Measurements from ENCODE around the gene SH3TC2.

The SH3TC2 gene

DNA sequence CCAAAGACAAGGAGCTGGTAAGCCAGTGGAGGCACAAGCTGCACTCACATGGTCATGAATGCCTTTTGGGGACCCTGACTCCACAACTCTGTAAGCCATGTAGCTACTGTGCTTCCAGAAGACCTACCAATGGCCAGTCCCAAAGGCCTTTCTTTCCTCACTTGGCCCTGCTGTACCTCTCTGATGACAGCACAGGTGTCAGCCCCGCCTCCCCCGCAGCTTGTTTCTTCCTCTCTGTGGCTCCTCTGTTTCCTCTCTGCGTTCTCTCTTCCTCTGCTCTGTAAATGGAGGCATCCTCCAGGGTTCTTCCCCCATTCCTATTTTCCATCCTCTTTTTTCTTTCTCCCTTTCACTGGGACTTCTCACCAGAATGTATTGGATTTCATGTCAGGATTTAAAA is 26.7 kb downstream of the SH3TC2 start:
- DNase-seq, result no peak

DNA sequence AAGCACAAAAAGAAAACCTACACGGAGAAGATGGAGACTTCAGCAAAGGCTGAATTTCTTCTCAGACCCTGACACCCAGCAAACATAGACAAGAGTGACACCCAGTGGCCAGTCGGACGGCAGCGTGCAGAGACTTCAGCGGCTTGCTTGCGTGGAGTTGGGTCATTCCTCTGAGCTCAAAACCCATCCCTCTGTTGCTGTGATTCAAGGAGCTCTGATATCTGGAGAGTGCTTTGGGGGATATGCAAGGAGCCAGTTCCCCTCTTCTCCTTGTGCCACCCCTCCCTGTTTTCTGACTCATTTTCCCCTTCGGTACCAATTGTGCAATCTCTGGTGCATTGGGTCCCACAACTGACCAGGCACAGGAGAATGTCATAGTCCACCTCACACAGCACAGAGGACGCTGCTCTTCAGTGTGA is 27.5 kb downstream of the SH3TC2 start:
- H3K36me3 Mint-ChIP-seq (ENCODE audit: insufficient read depth), result no peaks in the 10 kb centered on the region
- no peak overlapping the region for H3K27ac Mint-ChIP-seq
- DNase-seq (peak; percentile 68 to 74 (median 69)), ATAC-seq (replicated peaks) (peak; percentile 86)
- H3K4me1 Mint-ChIP-seq (ENCODE audit: low read depth in 2 of 2), result peaks cover 14 to 36% of the 10 kb centered on the region in 2 donors
- H3K4me3 Mint-ChIP-seq, result peak overlapping the region in 1 of 2 donors; percentile 28
- H3K9me3 Mint-ChIP-seq, result no peaks in the 10 kb centered on the region
- H3K27me3 Mint-ChIP-seq, result peaks cover 0 to 7% of the 10 kb centered on the region in 2 donors

More for the DNA sequence above, 26.7 kb downstream of the SH3TC2 start:
- H3K9me3 Mint-ChIP-seq, result no peaks in the 10 kb centered on the region
- H3K27me3 Mint-ChIP-seq, result peaks cover 0 to 7% of the 10 kb centered on the region in 2 donors
- H3K4me3 Mint-ChIP-seq, result peak overlapping the region in 1 of 2 donors; percentile 47
- no peak for ATAC-seq (replicated peaks)
- H3K36me3 Mint-ChIP-seq (ENCODE audit: insufficient read depth), result no peaks in the 10 kb centered on the region
- peak overlapping the region in 1 of 2 donors; percentile 37 for H3K27ac Mint-ChIP-seq
- H3K4me1 Mint-ChIP-seq (ENCODE audit: low read depth in 2 of 2), result peaks cover 14 to 33% of the 10 kb centered on the region in 2 donors

DNA sequence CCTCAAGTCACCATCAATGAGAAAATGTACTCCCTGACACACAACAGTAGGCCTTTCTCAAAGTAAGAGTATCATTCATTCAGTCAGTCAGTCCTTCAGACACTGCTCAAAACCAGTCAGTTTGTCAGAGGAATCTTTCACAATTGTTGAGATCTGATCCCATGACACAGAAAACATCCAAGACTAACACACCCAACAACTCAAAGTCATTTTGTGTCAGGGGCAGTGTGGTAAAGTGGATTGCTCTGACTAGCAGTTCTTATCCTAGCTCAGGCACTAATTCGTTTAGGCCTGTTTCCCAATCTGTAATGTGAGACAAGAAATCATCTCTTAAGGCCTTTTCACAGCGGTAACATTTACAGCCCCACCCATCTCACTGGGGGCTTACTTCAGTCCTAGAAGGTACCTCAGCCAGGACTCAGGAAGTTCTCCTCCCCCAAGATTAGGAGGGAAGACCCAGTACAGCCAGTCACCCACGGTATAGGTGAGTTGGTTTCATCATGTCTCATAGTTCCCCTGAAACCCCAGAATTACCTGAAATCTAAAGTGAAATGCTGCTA is 31.9 kb downstream of the SH3TC2 start:
- no peaks in the 10 kb centered on the region for H3K36me3 Mint-ChIP-seq (ENCODE audit: insufficient read depth)
- no peaks in the 10 kb centered on the region for H3K27me3 Mint-ChIP-seq
- peaks cover 6 to 18% of the 10 kb centered on the region in 2 donors for H3K4me1 Mint-ChIP-seq (ENCODE audit: low read depth in 2 of 2)
- DNase-seq, result no peak
- no peak overlapping the region for H3K27ac Mint-ChIP-seq
- no peak for ATAC-seq (replicated peaks)
- no peak overlapping the region for H3K4me3 Mint-ChIP-seq
- H3K9me3 Mint-ChIP-seq, result no peaks in the 10 kb centered on the region

DNA sequence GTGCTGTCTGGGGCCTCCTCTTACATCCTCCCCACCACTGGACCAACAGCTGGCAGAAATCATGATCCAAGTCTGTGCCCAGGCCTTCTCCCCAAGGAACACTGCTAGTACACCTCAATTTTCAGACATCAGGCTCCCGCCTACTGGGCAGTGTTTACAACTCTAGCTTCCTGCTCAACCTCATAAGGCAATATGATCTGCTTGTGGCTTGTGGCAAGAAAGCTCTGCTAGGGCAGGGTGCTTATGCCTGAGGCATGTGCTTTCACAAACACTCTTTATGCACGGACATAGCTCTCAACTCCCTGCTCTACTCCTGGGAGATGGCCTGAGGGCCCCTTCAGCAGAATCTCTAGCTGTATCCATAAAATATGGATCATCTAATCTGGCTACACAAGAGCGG is 32.5 kb downstream of the SH3TC2 start:
- Mint-ChIP-seq H3K4me3 (no peak overlapping the region), H3K9me3 (no peaks in the 10 kb centered on the region), H3K4me1 (ENCODE audit: low read depth in 2 of 2) (peaks cover 4 to 14% of the 10 kb centered on the region in 2 donors), H3K36me3 (ENCODE audit: insufficient read depth) (no peaks in the 10 kb centered on the region), H3K27me3 (no peaks in the 10 kb centered on the region), H3K27ac (no peak overlapping the region)
- DNase-seq (no peak), ATAC-seq (replicated peaks) (no peak)

DNA sequence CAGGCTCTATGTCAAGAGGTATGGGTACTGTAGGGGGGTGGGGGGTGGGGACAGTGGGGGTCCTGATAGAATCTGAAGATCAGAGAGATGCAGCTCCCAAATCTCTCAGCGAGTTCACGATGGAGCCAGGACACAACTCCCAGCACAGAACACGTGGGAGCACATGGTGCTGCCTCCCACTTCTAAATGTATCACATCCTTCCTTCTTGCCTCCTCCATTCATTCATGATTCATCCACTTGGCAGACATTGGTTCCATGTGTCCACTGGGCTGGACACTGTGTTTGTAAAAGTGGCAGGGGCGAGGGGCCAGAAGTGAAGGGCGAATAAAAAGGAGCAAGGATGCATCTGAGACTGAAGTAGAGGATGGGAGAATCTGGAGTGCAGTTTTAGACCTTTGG is 33.9 kb downstream of the SH3TC2 start:
- H3K36me3 Mint-ChIP-seq (ENCODE audit: insufficient read depth), result no peaks in the 10 kb centered on the region
- H3K9me3 Mint-ChIP-seq, result no peaks in the 10 kb centered on the region
- no peak overlapping the region for H3K27ac Mint-ChIP-seq
- no peak for ATAC-seq (replicated peaks)
- H3K4me3 Mint-ChIP-seq, result no peak overlapping the region
- no peaks in the 10 kb centered on the region for H3K27me3 Mint-ChIP-seq
- peaks cover 3 to 9% of the 10 kb centered on the region in 2 donors for H3K4me1 Mint-ChIP-seq (ENCODE audit: low read depth in 2 of 2)
- no peak for DNase-seq

DNA sequence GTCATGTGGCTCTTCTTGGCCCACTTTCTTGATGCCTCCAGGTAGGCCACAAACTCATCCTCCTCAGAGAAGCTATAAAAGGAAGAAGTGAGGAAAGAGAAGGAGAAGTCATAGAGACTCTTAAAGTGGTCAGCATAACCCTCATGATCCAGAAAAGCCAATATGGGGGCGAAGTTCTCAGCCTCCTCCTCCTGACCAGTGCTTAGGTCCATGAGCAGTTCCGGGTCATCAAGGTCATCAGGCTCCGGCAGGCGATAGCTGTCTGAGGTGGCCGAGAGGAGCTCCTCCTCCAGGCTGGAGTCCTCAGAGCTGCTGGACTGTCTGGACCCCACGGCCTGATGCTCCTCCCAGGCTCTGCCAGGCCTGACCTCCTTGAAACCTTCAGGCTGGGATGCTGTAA is 34.7 kb downstream of the SH3TC2 start:
- H3K27ac Mint-ChIP-seq, result no peak overlapping the region
- peaks cover 3 to 9% of the 10 kb centered on the region in 2 donors for H3K4me1 Mint-ChIP-seq (ENCODE audit: low read depth in 2 of 2)
- ATAC-seq (replicated peaks) (no peak), DNase-seq (no peak)
- no peaks in the 10 kb centered on the region for H3K9me3 Mint-ChIP-seq
- H3K4me3 Mint-ChIP-seq, result no peak overlapping the region
- no peaks in the 10 kb centered on the region for H3K36me3 Mint-ChIP-seq (ENCODE audit: insufficient read depth)
- no peaks in the 10 kb centered on the region for H3K27me3 Mint-ChIP-seq

DNA sequence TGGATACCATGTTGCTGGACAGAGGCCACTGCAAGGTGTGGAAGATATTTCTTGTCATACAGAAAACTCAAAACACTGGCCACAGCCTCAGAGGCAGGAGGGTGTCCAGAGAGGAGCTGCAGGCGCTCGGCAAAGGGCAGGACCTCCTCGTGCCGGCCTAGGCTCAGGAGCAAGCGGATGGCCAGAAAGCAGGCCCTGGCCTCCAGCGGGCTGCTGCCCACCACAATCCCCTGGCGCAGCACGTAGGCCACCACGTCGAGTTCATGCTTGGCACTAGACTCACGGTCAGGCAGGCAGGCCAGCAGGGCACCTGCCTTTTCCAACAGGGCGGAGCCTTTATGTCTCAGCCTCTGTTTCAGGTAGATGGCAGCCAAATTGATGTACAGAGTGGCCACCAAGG is 35.2 kb downstream of the SH3TC2 start:
- DNase-seq, result no peak
- H3K9me3 Mint-ChIP-seq, result no peaks in the 10 kb centered on the region
- no peak overlapping the region for H3K27ac Mint-ChIP-seq
- H3K4me3 Mint-ChIP-seq, result no peak overlapping the region
- peaks cover 3 to 9% of the 10 kb centered on the region in 2 donors for H3K4me1 Mint-ChIP-seq (ENCODE audit: low read depth in 2 of 2)
- H3K36me3 Mint-ChIP-seq (ENCODE audit: insufficient read depth), result no peaks in the 10 kb centered on the region
- no peak for ATAC-seq (replicated peaks)
- H3K27me3 Mint-ChIP-seq, result no peaks in the 10 kb centered on the region

DNA sequence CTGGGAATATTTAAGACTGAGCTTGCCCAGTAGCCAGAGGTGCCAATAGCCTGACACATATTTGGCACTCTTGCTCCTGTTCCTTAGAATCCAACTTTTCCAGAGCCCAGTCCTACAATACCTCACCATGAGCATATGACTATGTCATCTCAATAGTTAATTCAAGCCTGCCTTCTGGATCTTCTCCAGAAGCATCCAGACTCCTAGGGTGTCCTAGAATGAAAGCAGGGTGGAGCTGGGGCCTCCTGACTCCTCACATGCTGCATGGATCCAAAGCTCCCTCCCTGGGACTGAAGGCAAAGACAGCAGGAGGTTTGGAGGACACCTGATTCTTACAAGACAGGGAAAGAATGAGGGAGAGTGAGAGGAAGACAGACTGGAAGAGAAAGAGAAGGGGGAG is 37.9 kb downstream of the SH3TC2 start:
- H3K27me3 Mint-ChIP-seq, result peaks cover 7 to 15% of the 10 kb centered on the region in 2 donors
- DNase-seq (no peak), ATAC-seq (replicated peaks) (no peak)
- no peak overlapping the region for H3K4me3 Mint-ChIP-seq
- H3K27ac Mint-ChIP-seq, result no peak overlapping the region
- H3K36me3 Mint-ChIP-seq (ENCODE audit: insufficient read depth), result no peaks in the 10 kb centered on the region
- H3K4me1 Mint-ChIP-seq (ENCODE audit: low read depth in 2 of 2), result peaks cover 2 to 3% of the 10 kb centered on the region in 2 donors
- no peaks in the 10 kb centered on the region for H3K9me3 Mint-ChIP-seq

DNA sequence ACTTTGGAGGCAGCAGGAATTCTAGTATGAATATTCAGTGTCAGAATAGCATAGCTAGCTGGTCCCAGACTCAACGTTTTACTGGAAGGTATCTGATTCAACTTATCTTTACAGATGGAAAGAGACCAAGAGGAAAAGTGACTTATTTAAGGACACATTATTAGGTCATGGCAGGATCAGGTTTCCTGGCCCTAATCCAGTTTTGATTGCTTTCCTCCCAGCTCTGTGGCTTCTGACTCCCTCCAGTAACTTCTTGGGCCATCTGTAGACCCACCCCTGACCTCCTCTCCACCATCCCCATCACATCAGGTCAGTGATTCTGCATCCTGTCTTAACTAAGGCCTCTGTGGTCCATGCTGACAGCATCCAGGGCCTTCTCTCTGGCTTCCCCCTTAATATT is 38.4 kb downstream of the SH3TC2 start:
- ATAC-seq (replicated peaks), result no peak
- Mint-ChIP-seq H3K4me3 (no peak overlapping the region), H3K36me3 (ENCODE audit: insufficient read depth) (no peaks in the 10 kb centered on the region), H3K27ac (no peak overlapping the region), H3K4me1 (ENCODE audit: low read depth in 2 of 2) (peaks cover 0 to 3% of the 10 kb centered on the region in 2 donors), H3K9me3 (no peaks in the 10 kb centered on the region), H3K27me3 (peaks cover 7 to 19% of the 10 kb centered on the region in 2 donors)
- no peak for DNase-seq

DNA sequence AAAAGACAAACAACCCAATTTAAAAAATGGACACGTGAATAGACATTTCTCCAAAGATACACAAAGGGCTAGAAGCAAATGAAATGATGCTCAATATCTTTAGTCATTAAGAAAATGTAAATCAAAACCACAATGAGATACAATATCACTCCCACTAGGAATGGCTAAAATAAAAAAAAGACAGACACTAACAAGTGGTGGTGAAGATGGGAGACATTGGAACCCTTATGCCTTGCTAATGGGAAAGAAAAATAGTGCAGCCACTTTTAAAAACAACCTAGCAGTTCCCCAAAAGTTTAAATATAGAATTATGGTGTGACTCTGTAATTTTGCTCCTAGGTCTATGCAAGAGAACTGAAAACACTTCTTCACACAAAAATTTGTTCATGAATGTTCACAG is 40.7 kb downstream of the SH3TC2 start:
- H3K36me3 Mint-ChIP-seq (ENCODE audit: insufficient read depth), result no peaks in the 10 kb centered on the region
- H3K9me3 Mint-ChIP-seq, result no peaks in the 10 kb centered on the region
- no peak for DNase-seq
- no peaks in the 10 kb centered on the region for H3K4me1 Mint-ChIP-seq (ENCODE audit: low read depth in 2 of 2)
- H3K27ac Mint-ChIP-seq, result no peak overlapping the region
- no peak overlapping the region for H3K4me3 Mint-ChIP-seq
- H3K27me3 Mint-ChIP-seq, result peaks cover 22 to 35% of the 10 kb centered on the region in 2 donors
- no peak for ATAC-seq (replicated peaks)

DNA sequence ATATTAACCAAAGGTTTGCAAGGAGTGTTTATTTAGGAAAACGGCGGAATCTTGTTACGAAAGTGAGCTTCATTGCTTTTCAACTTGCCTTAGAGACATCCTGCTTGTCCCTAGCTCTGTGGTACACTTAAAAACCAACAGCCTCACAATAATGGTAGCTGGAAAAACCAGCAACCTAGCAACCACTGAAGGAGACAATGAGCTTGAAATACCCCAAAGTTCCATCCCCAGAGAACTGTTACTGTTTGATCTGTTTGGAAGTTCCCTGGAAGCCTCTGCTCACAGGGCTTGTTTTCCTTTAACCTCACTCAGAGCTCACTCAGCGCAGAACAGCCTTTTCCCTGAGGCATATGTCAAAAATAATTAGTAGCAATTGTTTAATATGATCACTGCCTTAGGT is 43.2 kb downstream of the SH3TC2 start:
- DNase-seq (no peak), ATAC-seq (replicated peaks) (no peak)
- Mint-ChIP-seq H3K27ac (no peak overlapping the region), H3K4me1 (ENCODE audit: low read depth in 2 of 2) (no peaks in the 10 kb centered on the region), H3K27me3 (peaks cover 22 to 35% of the 10 kb centered on the region in 2 donors), H3K4me3 (no peak overlapping the region), H3K36me3 (ENCODE audit: insufficient read depth) (no peaks in the 10 kb centered on the region), H3K9me3 (no peaks in the 10 kb centered on the region)

DNA sequence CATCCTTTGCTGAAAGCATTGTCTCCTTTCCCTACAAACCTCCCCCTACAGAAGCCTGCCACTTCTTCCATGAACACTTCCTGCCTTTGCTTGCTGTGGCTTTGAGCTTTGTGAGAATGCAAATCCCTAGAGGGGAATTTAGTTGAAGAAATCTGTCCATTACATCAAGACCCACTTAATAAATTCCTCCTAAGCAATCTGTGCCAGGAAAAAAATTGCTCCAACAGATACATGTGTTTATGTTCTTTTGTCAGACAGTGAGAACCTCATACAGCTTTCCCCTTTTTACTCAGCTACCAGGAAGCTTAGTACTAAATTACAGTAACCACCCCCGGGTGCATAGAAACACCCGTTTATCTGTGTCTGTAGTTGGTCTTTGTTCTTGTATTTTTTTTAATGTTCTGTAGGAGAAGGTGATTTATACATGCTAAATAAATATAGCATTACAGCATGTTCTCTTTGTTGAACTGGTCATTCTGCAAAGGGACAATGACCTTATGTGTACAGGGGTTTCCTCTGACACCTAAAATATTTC is 43.9 kb downstream of the SH3TC2 start:
- Mint-ChIP-seq H3K4me1 (ENCODE audit: low read depth in 2 of 2) (no peaks in the 10 kb centered on the region), H3K9me3 (no peaks in the 10 kb centered on the region), H3K27me3 (peaks cover 22 to 35% of the 10 kb centered on the region in 2 donors), H3K36me3 (ENCODE audit: insufficient read depth) (no peaks in the 10 kb centered on the region), H3K27ac (no peak overlapping the region), H3K4me3 (no peak overlapping the region)
- DNase-seq (no peak), ATAC-seq (replicated peaks) (no peak)

DNA sequence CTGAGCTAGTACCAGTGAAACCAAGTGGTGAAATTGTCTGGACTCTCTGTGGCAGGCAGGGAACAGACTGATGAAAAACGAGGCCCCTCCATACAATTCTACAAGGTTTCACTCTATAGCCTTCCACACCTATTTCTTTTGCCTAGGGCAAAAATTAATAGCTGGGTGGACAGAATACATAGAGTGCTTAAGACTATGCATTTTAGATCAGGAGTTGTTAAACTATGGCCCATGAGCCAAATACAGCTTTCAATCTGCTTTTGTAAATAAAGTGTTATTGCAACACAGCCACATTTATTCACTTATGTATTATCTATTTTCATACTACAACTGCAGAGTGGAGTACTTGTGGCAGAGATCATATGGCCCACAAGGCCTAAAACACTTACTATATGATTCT is 45.2 kb downstream of the SH3TC2 start:
- DNase-seq (no peak), ATAC-seq (replicated peaks) (no peak)
- Mint-ChIP-seq H3K27ac (no peak overlapping the region), H3K9me3 (no peaks in the 10 kb centered on the region), H3K4me1 (ENCODE audit: low read depth in 2 of 2) (no peaks in the 10 kb centered on the region), H3K36me3 (ENCODE audit: insufficient read depth) (no peaks in the 10 kb centered on the region), H3K4me3 (no peak overlapping the region), H3K27me3 (peaks cover 22 to 35% of the 10 kb centered on the region in 2 donors)

DNA sequence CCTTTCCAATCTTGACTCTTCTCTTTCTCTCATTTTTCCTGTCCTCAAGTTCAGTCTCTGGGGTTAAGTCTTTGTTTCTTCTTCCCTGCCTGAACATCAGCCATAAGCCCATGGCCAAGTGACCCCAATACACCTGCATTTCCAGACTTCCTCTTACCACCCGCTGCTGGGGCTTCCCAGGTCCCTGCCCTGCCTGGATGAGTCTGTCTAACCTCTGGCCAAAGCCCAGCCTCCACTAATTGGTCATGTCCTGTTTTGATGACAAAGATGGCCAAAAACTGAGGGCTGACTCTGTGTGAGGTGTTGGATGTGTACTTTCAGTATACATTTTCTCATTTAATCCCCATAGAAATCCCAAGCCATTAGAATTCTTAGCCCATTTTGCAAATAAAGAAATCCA is 47.3 kb downstream of the SH3TC2 start:
- Mint-ChIP-seq H3K36me3 (ENCODE audit: insufficient read depth) (no peaks in the 10 kb centered on the region), H3K27me3 (peaks cover 15 to 25% of the 10 kb centered on the region in 2 donors), H3K4me1 (ENCODE audit: low read depth in 2 of 2) (no peaks in the 10 kb centered on the region), H3K9me3 (no peaks in the 10 kb centered on the region), H3K4me3 (no peak overlapping the region), H3K27ac (no peak overlapping the region)
- DNase-seq, result no peak
- ATAC-seq (replicated peaks), result no peak

All from effector memory CD8-positive, alpha-beta T cell (primary cell).